Measurements from ENCODE around the gene CNTROB. TPM values are rescaled to one million over a fixed set of nuclear protein-coding genes. Genes with fewer than 3 reads are reported as not detected.

The CNTROB gene
- total and polyA plus RNA-seq, 2 of the 4 experiments (the other 2 are of a cell fraction), result 12.7 to 26.4 TPM

- Histone ChIP-seq H4K5ac (ENCODE audit: low read depth, low read length) (no peak overlapping the region; the same call in 1 of the 2 replicates), H3K9ac (ENCODE audit: low read depth, low read length) (no peak overlapping the region), H3K56ac (ENCODE audit: extremely low read depth, insufficient read depth, low read length) (no peak overlapping the region), H3K4me2 (ENCODE audit: low read depth, low read length) (peak overlapping the region; percentile 53; the same call in 1 of the 2 replicates), H3K23ac (ENCODE audit: low read depth, low read length) (no peak overlapping the region), H3K4me3 (ENCODE audit: insufficient read depth, low read depth, low read length) (no peak overlapping the region), H2BK120ac (ENCODE audit: low read depth, low read length) (peak overlapping the region; percentile 54), H3K36me3 (ENCODE audit: control insufficient read depth, insufficient read depth, low read length) (no peaks in the 10 kb centered on the region), H2AFZ (replicated peaks; ENCODE audit: low read length, poor library complexity) (no peak overlapping the region), H3K79me1 (ENCODE audit: low read depth in 1 of 2, low read length in 2 of 2) (no peaks in the 10 kb centered on the region), H3K9me3 (ENCODE audit: control insufficient read depth, insufficient read depth, low read length) (no peaks in the 10 kb centered on the region), H2AK9ac (replicated peaks; ENCODE audit: low read depth, low read length, poor library complexity) (no peak overlapping the region), H4K20me1 (ENCODE audit: insufficient read depth, low read length) (no peaks in the 10 kb centered on the region), H3K4ac (ENCODE audit: low read depth, low read length) (peak overlapping the region; percentile 28; the same call in 1 of the 2 replicates), H3K18ac (ENCODE audit: low read depth, low read length) (peak overlapping the region; percentile 31; the same call in 1 of the 2 replicates), H3K9me1 (ENCODE audit: insufficient read depth, low read length) (peaks cover 3% of the 10 kb centered on the region), H3K27ac (ENCODE audit: insufficient read depth, low read length) (no peak overlapping the region), H3K27me3 (ENCODE audit: control insufficient read depth, insufficient read depth, low read length) (no peaks in the 10 kb centered on the region), H4K8ac (ENCODE audit: low read depth in 2 of 2, low read length in 2 of 2) (peak overlapping the region; percentile 23 to 76; a peak in 2 of 4 replicates), H3K14ac (replicated peaks; ENCODE audit: low read depth, low read length) (peak overlapping the region; percentile 13; the same call in 1 of the 2 replicates), H4K91ac (ENCODE audit: insufficient read depth, low read depth, low read length) (no peak overlapping the region), H3K4me1 (ENCODE audit: control insufficient read depth, insufficient read depth, low read length) (peaks cover 11% of the 10 kb centered on the region; the same call in 1 of the 2 replicates), H2AK5ac (ENCODE audit: low read depth, low read length) (no peak overlapping the region), H2BK20ac (ENCODE audit: low read depth, low read length) (no peak overlapping the region), H2BK15ac (ENCODE audit: low read depth, low read length) (0 out of 3 replicates have a peak overlapping the region, but pooled peaks have one; percentile 19), H2BK5ac (ENCODE audit: low read depth, low read length, poor library complexity, severe bottlenecking) (peak overlapping the region; percentile 13)
- 96% methylated on average over 4 of the region's 6 CpGs; no CpG with 5 or more reads in 1 of the 2 experiments for WGBS, 2 experiments (ENCODE audit: extremely low coverage in 2 of 2, insufficient read length in 1 of 2)
- TF ChIP-seq RAD21 (IDR thresholded peaks at IDR 0.05; ENCODE audit: low read length), result peak; percentile 28; the same call in 1 of the 2 replicates
- TF ChIP-seq CTCF (conservative IDR thresholded peaks at IDR 0.05; ENCODE audit: low read depth, low read length), result 0 out of 2 replicates have a peak, but pooled peaks have one; percentile 25
- TF ChIP-seq MAZ (IDR thresholded peaks at IDR 0.05; ENCODE audit: borderline replicate concordance, low read depth, low read length), result no peak
- TF ChIP-seq BHLHE40 (IDR thresholded peaks at IDR 0.05; ENCODE audit: low read depth, low read length), result no peak
- no peak for TF ChIP-seq SMC3 (IDR thresholded peaks at IDR 0.05; ENCODE audit: low read depth, low read length)
- dilution Hi-C loops (cut with HindIII; ENCODE audit: low sequenced_read_pairs, unreplicated experiment), result no loop called here
- ChIA-PET CTCF (interaction anchor here (0.6 to 1.5 kb wide), 5 partner anchors 13 to 120 kb away, joined by 3 to 6 read pairs (median 3); partner anchors contain the start of gene RNF227), POLR2A (ENCODE audit: unreplicated experiment) (no interaction called here)
- intact Hi-C loops (cut with micrococcal nuclease), result no loop called here
- no TSS peak for BruUV-seq (replicated peaks)
- ATAC-seq (ENCODE audit: low read depth) (peak; percentile 55; the same call in 1 of the 2 replicates), DNase-seq (peak; percentile 14)
- in situ Hi-C loops (cut with MboI; ENCODE audit: low sequenced_read_pairs), result loop anchor here (25.0 kb wide), 1 partner anchor 245 kb away; no protein-coding TSS in a partner anchor
Observed at GRCh38 chr17:7982666-7983065, 50.7 kb downstream of the CNTROB start.
